ENCODE measurements around the gene AGAP4. TPM values are rescaled to one million over a fixed set of nuclear protein-coding genes. Genes with fewer than 3 reads are reported as not detected.

AGAP4 gene
- total and polyA plus RNA-seq, 3 donors from 2014 or later, result 23.0 to 42.9 (median 25.7) TPM

Small RNA genes lying within 50 kb of the gene (small RNA-seq; reads per million reads assigned to genes)
- gene AC012044.1 (0 reads per million in 2 donors), gene RNA5SP310 (0 reads per million in 2 donors)

Other genes starting within 250 kb of the AGAP4 start
- 100 to 1,000 TPM in 1 of 2 donors, 10 to 100 TPM in 1; 99.5 to 186 TPM for gene ZFAND4, start 174.7 kb downstream of the AGAP4 start, total RNA-seq
- gene ZFAND4, start 174.7 kb downstream of the AGAP4 start, polyA plus RNA-seq (ENCODE audit: insufficient read depth, low read depth, low replicate concordance), result 197 TPM
- gene WASHC2C, start 120.2 kb downstream of the AGAP4 start, total RNA-seq, result 10 to 100 TPM; 40.1 to 42.0 TPM
- gene WASHC2C, start 120.2 kb downstream of the AGAP4 start, polyA plus RNA-seq (ENCODE audit: insufficient read depth, low read depth, low replicate concordance), result 33.8 TPM
- 100 to 1,000 TPM; 113 to 119 TPM for gene TIMM23, start 125.0 kb upstream of the AGAP4 start, total RNA-seq
- 214 TPM for gene TIMM23, start 125.0 kb upstream of the AGAP4 start, polyA plus RNA-seq (ENCODE audit: insufficient read depth, low read depth, low replicate concordance)
- 10 to 100 TPM; 64.4 to 76.0 TPM for gene NCOA4, start 183.1 kb upstream of the AGAP4 start, total RNA-seq
- gene NCOA4, start 183.1 kb upstream of the AGAP4 start, polyA plus RNA-seq (ENCODE audit: insufficient read depth, low read depth, low replicate concordance), result 90.8 TPM
- gene MSMB, start 198.8 kb upstream of the AGAP4 start, total RNA-seq, result 1 to 10 TPM in 1 of 2 donors, not detected in 1; 1.4 TPM
- 11.6 TPM for gene MSMB, start 198.8 kb upstream of the AGAP4 start, polyA plus RNA-seq (ENCODE audit: insufficient read depth, low read depth, low replicate concordance)